Hepatocyte (in vitro differentiated cells): ENCODE measurements around the gene KBTBD13. TPM values are rescaled to one million over a fixed set of nuclear protein-coding genes. Genes with fewer than 3 reads are reported as not detected.

Source experiments
- DNase-seq: peaks from one replicate; pipeline ENCODE4 v3.0.0-alpha.2; 2016; ENCODE audit warnings: low spot score
- H2AFZ ChIP-seq: fragments of 200-600 bp; sonication (generic); 2 replicates; pipeline ENCODE4 v1.6.0; 2016; ENCODE audit warnings: antibody characterized with exemption, mild to moderate bottlenecking
- H3K27ac ChIP-seq: fragments of 200-600 bp; sonication (generic); 2 replicates; pipeline ENCODE4 v1.5.1; 2016; ENCODE audit warnings: mild to moderate bottlenecking
- H3K27me3 ChIP-seq: fragments of 200-600 bp; sonication (generic); 2 replicates; pipeline ENCODE4 v1.6.1; 2016
- H3K36me3 ChIP-seq: fragments of 200-600 bp; sonication (generic); replicated peaks from 2 replicates; pipeline ENCODE4 v1.5.1; 2016; ENCODE audit warnings: low read depth; ENCODE audit not compliant: insufficient read depth
- H3K4me1 ChIP-seq: fragments of 200-600 bp; sonication (generic); 2 replicates; pipeline ENCODE4 v1.5.1; 2016; ENCODE audit warnings: mild to moderate bottlenecking, moderate library complexity; ENCODE audit not compliant: insufficient read depth
- H3K4me2 ChIP-seq: fragments of 200-600 bp; sonication (generic); 2 replicates; pipeline ENCODE4 v1.6.0; 2016
- H3K4me3 ChIP-seq: fragments of 200-600 bp; sonication (generic); 2 replicates; pipeline ENCODE4 v1.5.1; 2016; ENCODE audit warnings: mild to moderate bottlenecking
- H3K79me2 ChIP-seq: fragments of 200-600 bp; sonication (generic); 2 replicates; pipeline ENCODE4 v1.6.0; 2017; ENCODE audit warnings: mild to moderate bottlenecking
- H3K9me2 ChIP-seq: fragments of 200-600 bp; sonication (generic); replicated peaks from 2 replicates; pipeline ENCODE4 v1.6.0; 2017; ENCODE audit warnings: mild to moderate bottlenecking; ENCODE audit not compliant: insufficient read depth
- H3K9me3 ChIP-seq: fragments of 200-600 bp; sonication (generic); 2 replicates; pipeline ENCODE4 v1.5.1; 2016; ENCODE audit warnings: low read depth, mild to moderate bottlenecking
- H4K20me1 ChIP-seq: fragments of 200-600 bp; sonication (generic); 2 replicates; pipeline ENCODE4 v1.6.0; 2016; ENCODE audit warnings: mild to moderate bottlenecking; ENCODE audit not compliant: insufficient read depth, poor library complexity, severe bottlenecking
- CTCF ChIP-seq: fragments of 200-600 bp; sonication (generic); IDR thresholded peaks from 2 replicates; pipeline ENCODE4 v1.5.1; 2016; ENCODE audit warnings: antibody characterized with exemption, mild to moderate bottlenecking; ENCODE audit not compliant: poor library complexity
- EZH2 ChIP-seq: fragments of 200-600 bp; sonication (generic); IDR thresholded peaks from 2 replicates; pipeline ENCODE4 v1.6.1; 2016; ENCODE audit warnings: antibody characterized with exemption, mild to moderate bottlenecking, borderline replicate concordance
- EZH2phosphoT487 ChIP-seq: fragments of 200-600 bp; sonication (generic); IDR thresholded peaks from one replicate; pipeline ENCODE4 v1.6.1; 2018; ENCODE audit warnings: antibody characterized with exemption, mild to moderate bottlenecking, low read depth, moderate library complexity; ENCODE audit not compliant: unreplicated experiment, severe bottlenecking
- WGBS: methylation state at CpG from one replicate; pipeline ENCODE4 v1.1.6; 2016; ENCODE audit warnings: low lambda C conversion rate; ENCODE audit errors: missing lambda C conversion rate; 5-methylcytosine and 5-hydroxymethylcytosine counted together
- polyA plus RNA-seq: library from polyadenylated mRNA; unstranded; fragments of >200 nt; fragmentation: Nextera tagmentation; extraction: Ambion mirVana; gene quantifications from 2 replicates; pipeline ENCODE4 v1.2.1, GENCODE V29; 2016
- total RNA-seq: library from RNA; depleted of rRNA; stranded (reverse); fragments of >200 nt; gene quantifications from 2 replicates; pipeline ENCODE4 v1.2.3, GENCODE V29; 2014

The KBTBD13 gene
- total and polyA plus RNA-seq, 2 experiments from 2014 or later, result 0.56 TPM; not detected in 1

DNA sequence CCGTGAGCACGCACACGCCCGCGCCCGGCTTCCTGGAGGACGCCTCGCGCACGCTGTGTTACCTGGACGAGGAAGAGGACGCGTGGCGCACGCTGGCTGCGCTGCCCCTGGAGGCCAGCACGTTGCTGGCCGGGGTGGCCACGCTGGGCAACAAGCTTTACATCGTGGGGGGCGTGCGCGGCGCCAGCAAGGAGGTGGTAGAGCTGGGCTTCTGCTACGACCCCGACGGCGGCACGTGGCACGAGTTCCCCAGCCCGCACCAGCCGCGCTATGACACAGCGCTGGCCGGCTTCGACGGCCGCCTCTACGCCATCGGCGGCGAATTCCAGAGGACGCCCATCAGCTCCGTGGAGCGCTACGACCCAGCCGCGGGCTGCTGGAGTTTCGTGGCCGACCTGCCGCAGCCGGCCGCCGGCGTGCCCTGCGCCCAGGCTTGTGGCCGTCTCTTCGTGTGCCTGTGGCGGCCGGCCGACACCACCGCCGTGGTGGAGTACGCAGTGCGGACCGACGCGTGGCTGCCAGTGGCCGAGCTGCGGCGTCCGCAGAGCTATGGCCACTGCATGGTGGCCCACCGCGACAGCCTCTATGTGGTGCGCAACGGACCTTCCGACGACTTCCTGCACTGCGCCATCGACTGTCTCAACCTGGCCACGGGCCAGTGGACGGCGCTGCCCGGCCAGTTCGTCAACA is 890 bp downstream of the KBTBD13 start:
- H3K4me2 ChIP-seq, result no peak overlapping the region
- no peaks in the 10 kb centered on the region for H4K20me1 ChIP-seq
- no peaks in the 10 kb centered on the region for H3K9me2 ChIP-seq
- H3K4me1 ChIP-seq, result peaks cover 7% of the 10 kb centered on the region
- H3K27me3 ChIP-seq, result no peaks in the 10 kb centered on the region
- no peaks in the 10 kb centered on the region for H3K36me3 ChIP-seq
- DNase-seq, result no peak
- no peak overlapping the region for H3K27ac ChIP-seq
- 91% methylated on average over 61 of the region's 85 CpGs for WGBS
- H2AFZ ChIP-seq, result no peak overlapping the region
- TF ChIP-seq CTCF, result no peak
- no peaks in the 10 kb centered on the region for H3K79me2 ChIP-seq
- H3K9me3 ChIP-seq, result no peaks in the 10 kb centered on the region
- H3K4me3 ChIP-seq, result no peak overlapping the region

- no peak overlapping the region for H3K4me3 ChIP-seq
- no peaks in the 10 kb centered on the region for H3K36me3 ChIP-seq
- no peaks in the 10 kb centered on the region for H3K27me3 ChIP-seq
- TF ChIP-seq EZH2, result no peak
- peak; percentile 52 for TF ChIP-seq CTCF
- TF ChIP-seq EZH2phosphoT487, result no peak
- no peaks in the 10 kb centered on the region for H3K9me3 ChIP-seq
- no peak overlapping the region for H2AFZ ChIP-seq
- H3K4me1 ChIP-seq, result peaks cover 13% of the 10 kb centered on the region
- 24% methylated on average over 24 of the region's 24 CpGs for WGBS
- DNase-seq, result peak; percentile 80
- H3K9me2 ChIP-seq, result no peaks in the 10 kb centered on the region
- H3K27ac ChIP-seq, result no peak overlapping the region
- no peaks in the 10 kb centered on the region for H4K20me1 ChIP-seq
- H3K4me2 ChIP-seq, result no peak overlapping the region
- no peaks in the 10 kb centered on the region for H3K79me2 ChIP-seq
Observed at GRCh38 chr15:65077981-65078352, 1.4 kb downstream of the KBTBD13 start.

DNA sequence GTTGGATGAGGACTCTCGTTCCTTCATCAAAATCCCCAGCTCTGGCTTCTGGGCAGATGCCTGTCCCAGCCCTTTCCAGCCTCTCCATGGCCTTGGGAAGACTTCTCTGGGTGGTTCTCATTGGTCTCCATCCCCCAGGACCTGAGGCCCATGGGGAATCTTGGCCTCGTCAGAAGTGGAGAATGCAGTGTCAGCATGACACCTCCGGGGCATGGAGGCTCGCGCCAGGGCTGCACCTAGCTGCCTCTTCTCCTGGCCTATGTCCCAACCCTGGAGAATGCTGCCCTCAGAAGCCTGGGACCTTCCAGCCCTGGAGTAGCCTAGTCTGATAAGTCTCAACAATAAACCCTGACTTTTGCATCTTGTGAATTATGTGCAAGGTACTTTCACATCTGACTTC is 3.0 kb downstream of the KBTBD13 start:
- TF ChIP-seq EZH2phosphoT487 (no peak), EZH2 (no peak), CTCF (no peak)
- Histone ChIP-seq H3K4me3 (no peak overlapping the region), H3K27me3 (no peaks in the 10 kb centered on the region), H3K4me1 (peaks cover 22% of the 10 kb centered on the region), H3K36me3 (no peaks in the 10 kb centered on the region), H3K9me3 (no peaks in the 10 kb centered on the region), H3K9me2 (no peaks in the 10 kb centered on the region), H3K4me2 (no peak overlapping the region), H2AFZ (no peak overlapping the region), H4K20me1 (no peaks in the 10 kb centered on the region), H3K79me2 (no peaks in the 10 kb centered on the region), H3K27ac (no peak overlapping the region)
- 93% methylated on average over 5 of the region's 5 CpGs for WGBS
- DNase-seq, result no peak

DNA sequence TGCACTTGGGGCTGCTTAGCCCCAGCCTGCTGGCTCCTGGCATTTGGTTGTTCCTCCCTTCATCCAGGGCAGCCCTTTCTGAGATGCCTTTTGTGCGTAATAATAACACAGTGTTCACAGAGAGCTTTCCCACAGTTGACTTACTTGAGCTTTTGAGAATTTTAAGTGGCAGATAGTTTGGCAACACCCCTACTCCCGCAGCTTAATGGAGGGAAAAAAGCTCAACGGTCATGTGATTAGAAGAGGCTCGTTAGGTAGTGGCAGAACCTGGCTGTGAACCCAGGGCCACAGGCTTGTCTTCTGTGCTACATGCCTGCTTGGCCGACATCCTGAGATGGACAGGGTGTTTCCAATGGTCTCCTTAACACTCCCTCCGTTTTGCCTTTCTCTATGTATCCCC is 4.7 kb downstream of the KBTBD13 start:
- no peak overlapping the region for H3K4me3 ChIP-seq
- 57% methylated on average over 6 of the region's 6 CpGs for WGBS
- H3K4me2 ChIP-seq, result no peak overlapping the region
- H3K9me2 ChIP-seq, result no peaks in the 10 kb centered on the region
- no peaks in the 10 kb centered on the region for H4K20me1 ChIP-seq
- no peak overlapping the region for H2AFZ ChIP-seq
- H3K27ac ChIP-seq, result no peak overlapping the region
- peaks cover 25% of the 10 kb centered on the region for H3K4me1 ChIP-seq
- H3K9me3 ChIP-seq, result no peaks in the 10 kb centered on the region
- TF ChIP-seq CTCF, result no peak
- no peak for TF ChIP-seq EZH2
- TF ChIP-seq EZH2phosphoT487, result no peak
- DNase-seq, result no peak
- H3K36me3 ChIP-seq, result no peaks in the 10 kb centered on the region
- H3K79me2 ChIP-seq, result no peaks in the 10 kb centered on the region
- H3K27me3 ChIP-seq, result no peaks in the 10 kb centered on the region
